HEK293 (cell line): ENCODE results near the gene LRFN3.

Experiments
- CTCF ChIA-PET: fragments of 350-600 bp; formaldehyde crosslinking; extraction: SDS; loops from one replicate; lab custom pipeline; 2021; ENCODE audit warnings: antibody characterized with exemption; lab: Yijun Ruan, JAX
- POLR2A ChIA-PET: fragments of 300-600 bp; formaldehyde crosslinking; extraction: SDS; loops from one replicate; lab custom pipeline; 2020; ENCODE audit warnings: antibody characterized with exemption, inconsistent platforms; lab: Yijun Ruan, JAX
- H3K27ac ChIP-seq: fragments of 200-500 bp; sonication (Bioruptor generic); 2 replicates; pipeline ENCODE4 v1.5.1; 2014; ENCODE audit warnings: low read depth, low read length, control low read depth, inconsistent platforms; ENCODE audit errors: extremely low read depth
- H3K36me3 ChIP-seq, 2 experiments: fragments of 200-500 bp in 1 of 2; sonication (Bioruptor generic) in 1 of 2; 1 replicate in 1 of 2; 2 replicates in 1 of 2; pipeline ENCODE4 v1.5.1; 2014 to 2017; ENCODE audit warnings: inconsistent platforms in 2 of 2, low read length in 2 of 2; ENCODE audit not compliant: control insufficient read depth in 2 of 2, insufficient read depth in 1 of 2
- H3K4me1 ChIP-seq: fragments of 200-500 bp; sonication (Bioruptor generic); 2 replicates; pipeline ENCODE4 v1.5.1; 2014; ENCODE audit warnings: mild to moderate bottlenecking, low read length, inconsistent platforms; ENCODE audit not compliant: control insufficient read depth, insufficient read depth
- H3K4me3 ChIP-seq: 2 replicates; pipeline ENCODE4 v1.5.1; 2011; ENCODE audit warnings: low read depth, mild to moderate bottlenecking, control low read depth, low read length, moderate library complexity
- H3K9me3 ChIP-seq: fragments of 200-500 bp; sonication (Bioruptor generic); 2 replicates; pipeline ENCODE4 v1.5.1; 2014; ENCODE audit warnings: low read depth, low read length, inconsistent platforms; ENCODE audit not compliant: control insufficient read depth, insufficient read depth
- CTCF ChIP-seq: fragments of 450-650 bp; formaldehyde crosslinking; IDR thresholded peaks from 2 replicates; pipeline ENCODE4 v1.5.1; 2016; ENCODE audit warnings: missing biosample characterization, missing genetic modification characterization
- EGR2 ChIP-seq: fragments of 450-650 bp; formaldehyde crosslinking; IDR thresholded peaks from 2 replicates; pipeline ENCODE4 v1.5.1; 2016; ENCODE audit warnings: low read depth, missing biosample characterization, missing genetic modification characterization
- GLIS2 ChIP-seq: fragments of 450-650 bp; formaldehyde crosslinking; IDR thresholded peaks from 2 replicates; pipeline ENCODE4 v1.5.1; 2016; ENCODE audit warnings: missing biosample characterization, missing genetic modification characterization
- KLF1 ChIP-seq: fragments of 450-650 bp; formaldehyde crosslinking; IDR thresholded peaks from 2 replicates; pipeline ENCODE4 v1.5.1; 2016; ENCODE audit warnings: missing biosample characterization, missing genetic modification characterization
- KLF16 ChIP-seq: fragments of 450-650 bp; formaldehyde crosslinking; IDR thresholded peaks from 2 replicates; pipeline ENCODE4 v1.5.1; 2017; ENCODE audit warnings: missing biosample characterization, missing genetic modification characterization
- KLF9 ChIP-seq: fragments of 450-650 bp; formaldehyde crosslinking; IDR thresholded peaks from 2 replicates; pipeline ENCODE4 v1.5.1; 2016; ENCODE audit warnings: missing biosample characterization, missing genetic modification characterization, low read depth
- SCRT2 ChIP-seq: fragments of 450-650 bp; formaldehyde crosslinking; IDR thresholded peaks from 2 replicates; pipeline ENCODE4 v1.5.1; 2016; ENCODE audit warnings: missing biosample characterization, missing genetic modification characterization
- SP7 ChIP-seq: fragments of 450-650 bp; formaldehyde crosslinking; IDR thresholded peaks from 2 replicates; pipeline ENCODE4 v1.5.1; 2016; ENCODE audit warnings: missing biosample characterization, missing genetic modification characterization
- ZBTB20 ChIP-seq: fragments of 450-650 bp; formaldehyde crosslinking; IDR thresholded peaks from 2 replicates; pipeline ENCODE4 v1.5.1; 2016; ENCODE audit warnings: missing biosample characterization, missing genetic modification characterization
- ZBTB8A ChIP-seq: fragments of 450-650 bp; formaldehyde crosslinking; IDR thresholded peaks from 2 replicates; pipeline ENCODE4 v1.5.1; 2016; ENCODE audit warnings: missing biosample characterization, missing genetic modification characterization
- ZEB2 ChIP-seq: fragments of 450-650 bp; formaldehyde crosslinking; IDR thresholded peaks from 2 replicates; pipeline ENCODE4 v1.5.1; 2016; ENCODE audit warnings: missing biosample characterization, missing genetic modification characterization
- ZFP3 ChIP-seq: fragments of 450-650 bp; formaldehyde crosslinking; IDR thresholded peaks from 2 replicates; pipeline ENCODE4 v1.5.1; 2016; ENCODE audit warnings: low read depth, missing biosample characterization, missing genetic modification characterization
- ZFP69B ChIP-seq: fragments of 450-650 bp; formaldehyde crosslinking; IDR thresholded peaks from 2 replicates; pipeline ENCODE4 v1.5.1; 2016; ENCODE audit warnings: missing biosample characterization, missing genetic modification characterization
- ZIC2 ChIP-seq: fragments of 450-650 bp; formaldehyde crosslinking; IDR thresholded peaks from 2 replicates; pipeline ENCODE4 v1.5.1; 2016; ENCODE audit warnings: missing biosample characterization, missing genetic modification characterization
- ZNF10 ChIP-seq: fragments of 450-650 bp; formaldehyde crosslinking; IDR thresholded peaks from 2 replicates; pipeline ENCODE4 v1.5.1; 2017; ENCODE audit warnings: missing biosample characterization, missing genetic modification characterization
- ZNF121 ChIP-seq: fragments of 450-650 bp; formaldehyde crosslinking; IDR thresholded peaks from 2 replicates; pipeline ENCODE4 v1.5.1; 2016; ENCODE audit warnings: missing biosample characterization, missing genetic modification characterization
- ZNF140 ChIP-seq: fragments of 450-650 bp; formaldehyde crosslinking; IDR thresholded peaks from 2 replicates; pipeline ENCODE4 v1.5.1; 2016; ENCODE audit warnings: missing biosample characterization, missing genetic modification characterization
- ZNF2 ChIP-seq: fragments of 450-650 bp; formaldehyde crosslinking; IDR thresholded peaks from 2 replicates; pipeline ENCODE4 v1.5.1; 2016; ENCODE audit warnings: missing biosample characterization, missing genetic modification characterization
- ZNF423 ChIP-seq: fragments of 450-650 bp; formaldehyde crosslinking; IDR thresholded peaks from 2 replicates; pipeline ENCODE4 v1.5.1; 2016; ENCODE audit warnings: missing biosample characterization, missing genetic modification characterization
- ZNF488 ChIP-seq: fragments of 450-650 bp; formaldehyde crosslinking; IDR thresholded peaks from 2 replicates; pipeline ENCODE4 v1.5.1; 2016; ENCODE audit warnings: missing biosample characterization, missing genetic modification characterization
- ZNF580 ChIP-seq: fragments of 450-650 bp; formaldehyde crosslinking; IDR thresholded peaks from 2 replicates; pipeline ENCODE4 v1.5.1; 2016; ENCODE audit warnings: missing biosample characterization, missing genetic modification characterization
- ZNF645 ChIP-seq: fragments of 450-650 bp; formaldehyde crosslinking; IDR thresholded peaks from 2 replicates; pipeline ENCODE4; 2016; ENCODE audit warnings: missing biosample characterization, missing genetic modification characterization
- ZNF777 ChIP-seq: fragments of 450-650 bp; formaldehyde crosslinking; IDR thresholded peaks from 2 replicates; pipeline ENCODE4 v1.5.1; 2017; ENCODE audit warnings: missing biosample characterization, missing genetic modification characterization, borderline replicate concordance
- ZNF785 ChIP-seq: fragments of 450-650 bp; formaldehyde crosslinking; IDR thresholded peaks from 2 replicates; pipeline ENCODE4 v1.5.1; 2016; ENCODE audit warnings: missing biosample characterization, missing genetic modification characterization
- ZNF837 ChIP-seq: fragments of 450-650 bp; formaldehyde crosslinking; IDR thresholded peaks from 2 replicates; pipeline ENCODE4 v1.5.1; 2016; ENCODE audit warnings: missing biosample characterization, missing genetic modification characterization
- TF ChIP-seq, protein P1 (sequence below): fragments of 450-650 bp; formaldehyde crosslinking; IDR thresholded peaks from 2 replicates; pipeline ENCODE4 v1.5.1; 2016; ENCODE audit warnings: missing biosample characterization, missing genetic modification characterization
- TF ChIP-seq, protein P2 (sequence below): fragments of 450-650 bp; formaldehyde crosslinking; IDR thresholded peaks from 2 replicates; pipeline ENCODE4 v1.5.1; 2016; ENCODE audit warnings: missing biosample characterization, missing genetic modification characterization

Gene LRFN3

GRCh38 chr19:35958660-35959039, 22.5 kb downstream of the LRFN3 start (continued):
- TF ChIP-seq, protein P1, sequence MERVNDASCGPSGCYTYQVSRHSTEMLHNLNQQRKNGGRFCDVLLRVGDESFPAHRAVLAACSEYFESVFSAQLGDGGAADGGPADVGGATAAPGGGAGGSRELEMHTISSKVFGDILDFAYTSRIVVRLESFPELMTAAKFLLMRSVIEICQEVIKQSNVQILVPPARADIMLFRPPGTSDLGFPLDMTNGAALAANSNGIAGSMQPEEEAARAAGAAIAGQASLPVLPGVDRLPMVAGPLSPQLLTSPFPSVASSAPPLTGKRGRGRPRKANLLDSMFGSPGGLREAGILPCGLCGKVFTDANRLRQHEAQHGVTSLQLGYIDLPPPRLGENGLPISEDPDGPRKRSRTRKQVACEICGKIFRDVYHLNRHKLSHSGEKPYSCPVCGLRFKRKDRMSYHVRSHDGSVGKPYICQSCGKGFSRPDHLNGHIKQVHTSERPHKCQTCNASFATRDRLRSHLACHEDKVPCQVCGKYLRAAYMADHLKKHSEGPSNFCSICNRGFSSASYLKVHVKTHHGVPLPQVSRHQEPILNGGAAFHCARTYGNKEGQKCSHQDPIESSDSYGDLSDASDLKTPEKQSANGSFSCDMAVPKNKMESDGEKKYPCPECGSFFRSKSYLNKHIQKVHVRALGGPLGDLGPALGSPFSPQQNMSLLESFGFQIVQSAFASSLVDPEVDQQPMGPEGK (tag by site-specific recombination): no peak
- no peak for TF ChIP-seq ZNF121 (tag by site-specific recombination)
- no peak for TF ChIP-seq SCRT2 (tag by site-specific recombination)
- no peak for TF ChIP-seq ZFP3 (tag by site-specific recombination)
- no peak for TF ChIP-seq SP7

DNA sequence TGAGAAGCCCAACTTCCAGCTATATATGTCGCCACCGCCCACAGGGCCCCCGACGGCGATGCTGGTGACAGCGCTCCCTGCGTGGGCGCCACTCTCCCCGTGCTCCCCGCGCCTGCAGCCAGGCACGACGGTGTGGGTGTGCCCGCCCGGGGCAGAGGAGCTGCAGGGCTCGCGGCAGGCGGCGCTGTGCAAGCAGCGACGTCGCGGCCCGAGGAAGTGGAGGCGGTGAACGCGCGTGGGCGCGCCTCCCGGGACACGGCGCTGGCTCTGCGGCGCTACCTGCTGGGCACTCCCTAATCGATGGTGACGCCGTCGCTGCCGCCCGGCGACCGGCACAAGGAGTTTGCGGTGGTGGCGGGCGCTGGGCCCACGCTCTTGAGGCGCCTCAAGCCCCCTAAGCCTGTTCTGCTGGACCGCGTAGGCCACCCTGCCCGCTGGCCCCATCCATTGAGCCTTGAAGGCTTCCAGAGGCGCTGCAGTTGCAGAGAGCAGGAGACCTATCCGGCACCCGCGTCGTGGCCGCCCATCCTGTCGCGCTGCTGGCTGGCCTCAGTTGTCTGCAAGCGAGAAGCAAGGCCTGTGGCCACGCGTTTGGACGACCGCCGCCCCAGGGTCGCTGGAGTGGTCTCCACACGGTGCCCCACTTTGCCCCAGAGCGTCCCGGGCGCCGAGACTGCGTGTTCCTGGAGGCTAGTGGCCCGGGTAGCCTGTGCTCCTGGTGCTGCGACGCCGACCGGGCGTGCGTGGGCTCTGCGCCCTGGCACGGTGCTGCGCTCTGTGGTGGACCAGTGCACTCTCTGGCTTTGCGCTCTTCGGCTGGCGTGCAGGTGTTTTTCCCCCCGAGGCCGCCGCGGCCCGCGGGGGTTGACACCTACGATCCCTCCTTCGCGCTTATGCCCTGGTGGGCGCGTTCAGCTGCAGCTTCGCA, 23.1 kb downstream of the LRFN3 start:
- H3K9me3 ChIP-seq: no peaks in the 10 kb centered on the region
- H3K36me3 ChIP-seq: no peaks in the 10 kb centered on the region; a peak in 1 of 3 replicates
- no peak overlapping the region for H3K4me3 ChIP-seq
- H3K4me1 ChIP-seq: peaks cover 8% of the 10 kb centered on the region
- H3K27ac ChIP-seq: no peak overlapping the region; the same call in 1 of the 2 replicates
- CTCF ChIA-PET: interaction anchor here (0.7 to 1.8 kb wide), 10 partner anchors 10 to 228 kb away, joined by 3 to 10 read pairs (median 4); no protein-coding TSS in a partner anchor
- POLR2A ChIA-PET: no interaction called here
- TF ChIP-seq ZBTB20: peak; percentile 19; the same call in 1 of the 2 replicates
- no peak for TF ChIP-seq ZNF837 (tag by site-specific recombination)
- no peak for TF ChIP-seq ZNF488 (tag by site-specific recombination)
- TF ChIP-seq ZIC2 (tag by site-specific recombination): peak; percentile 90
- TF ChIP-seq KLF1: 0 out of 2 replicates have a peak, but pooled peaks have one; percentile 12
- peak; percentile 99 for TF ChIP-seq EGR2 (tag by site-specific recombination)
- TF ChIP-seq GLIS2: peak; percentile 19; the same call in 1 of the 2 replicates
- TF ChIP-seq ZNF140: no peak
- TF ChIP-seq ZNF645 (tag by site-specific recombination): no peak
- TF ChIP-seq CTCF (tag by site-specific recombination): peak; percentile 50; the same call in 1 of the 2 replicates
- TF ChIP-seq, protein P2, sequence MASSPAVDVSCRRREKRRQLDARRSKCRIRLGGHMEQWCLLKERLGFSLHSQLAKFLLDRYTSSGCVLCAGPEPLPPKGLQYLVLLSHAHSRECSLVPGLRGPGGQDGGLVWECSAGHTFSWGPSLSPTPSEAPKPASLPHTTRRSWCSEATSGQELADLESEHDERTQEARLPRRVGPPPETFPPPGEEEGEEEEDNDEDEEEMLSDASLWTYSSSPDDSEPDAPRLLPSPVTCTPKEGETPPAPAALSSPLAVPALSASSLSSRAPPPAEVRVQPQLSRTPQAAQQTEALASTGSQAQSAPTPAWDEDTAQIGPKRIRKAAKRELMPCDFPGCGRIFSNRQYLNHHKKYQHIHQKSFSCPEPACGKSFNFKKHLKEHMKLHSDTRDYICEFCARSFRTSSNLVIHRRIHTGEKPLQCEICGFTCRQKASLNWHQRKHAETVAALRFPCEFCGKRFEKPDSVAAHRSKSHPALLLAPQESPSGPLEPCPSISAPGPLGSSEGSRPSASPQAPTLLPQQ (tag by site-specific recombination): peak; percentile 62; the same call in 1 of the 2 replicates
- peak; percentile 74; the same call in 1 of the 2 replicates for TF ChIP-seq KLF16 (tag by site-specific recombination)
- no peak for TF ChIP-seq ZNF580 (tag by site-specific recombination)
- TF ChIP-seq ZNF10 (tag by site-specific recombination): no peak
- TF ChIP-seq ZNF2 (tag by site-specific recombination): 0 out of 2 replicates have a peak, but pooled peaks have one; percentile 46
- TF ChIP-seq ZBTB8A (tag by site-specific recombination): peak; percentile 85
- TF ChIP-seq KLF9 (tag by site-specific recombination): peak; percentile 80
- peak; percentile 32; the same call in 1 of the 2 replicates for TF ChIP-seq ZEB2 (tag by site-specific recombination)
- 0 out of 2 replicates have a peak, but pooled peaks have one; percentile 12 for TF ChIP-seq ZNF423 (tag by site-specific recombination)
- peak; percentile 65; the same call in 1 of the 2 replicates for TF ChIP-seq ZFP69B (tag by site-specific recombination)
- TF ChIP-seq ZNF785: 0 out of 2 replicates have a peak, but pooled peaks have one; percentile 74
- TF ChIP-seq ZNF777 (tag by site-specific recombination): peak; percentile 38; the same call in 1 of the 2 replicates
